ENCODE results near the gene USP7.
"Not testable (repeated sequence)": the region's sequence is repeated elsewhere in the genome, so short reads cannot be mapped to it uniquely, and the experiment has no call there.

Gene USP7

DNA sequence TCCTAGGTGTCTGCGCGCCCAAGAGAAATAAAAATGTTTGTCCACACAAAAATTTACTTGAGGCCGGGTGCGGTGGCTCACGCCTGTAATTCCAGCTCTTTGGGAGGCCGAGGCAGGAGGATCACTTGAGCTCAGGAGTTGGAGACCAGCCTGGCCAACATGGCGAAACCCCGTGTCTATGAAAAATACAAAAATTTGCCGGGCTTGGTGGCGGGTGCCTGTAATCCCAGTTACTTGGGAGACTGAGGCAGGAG lies 93.8 kb downstream of the USP7 start:
- H3K18ac ChIP-seq (ENCODE audit: low read length); H3K4ac ChIP-seq (ENCODE audit: low read length); H3K9me3 ChIP-seq (replicated peaks in 1 of 2; ENCODE audit: control insufficient read depth in 2 of 2, insufficient read depth in 1 of 2, low read depth in 1 of 2, low read length in 2 of 2); H3K79me1 ChIP-seq (ENCODE audit: low read depth, low read length); H3K14ac ChIP-seq (ENCODE audit: low read length); H3K27ac ChIP-seq (replicated peaks; ENCODE audit: low read length); H3K36me3 ChIP-seq (replicated peaks in 1 of 2; ENCODE audit: control insufficient read depth in 2 of 2, insufficient read depth in 2 of 2, low read length in 2 of 2); H4K91ac ChIP-seq (ENCODE audit: low read depth, low read length, poor library complexity); H2BK15ac ChIP-seq (ENCODE audit: low read length); H2AK5ac ChIP-seq (ENCODE audit: low read depth, low read length); H2BK120ac ChIP-seq (ENCODE audit: low read depth, low read length); H3K23ac ChIP-seq (ENCODE audit: low read depth, low read length, poor library complexity); H2BK5ac ChIP-seq (ENCODE audit: low read length); H3K27me3 ChIP-seq (ENCODE audit: control insufficient read depth in 3 of 3, insufficient read depth in 3 of 3, low read depth in 1 of 3, low read length in 3 of 3); H3K4me3 ChIP-seq (ENCODE audit: low read length in 2 of 2); H3K9ac ChIP-seq (ENCODE audit: low read depth, low read length, poor library complexity); H3K4me2 ChIP-seq (ENCODE audit: insufficient read depth, low read length, poor library complexity, severe bottlenecking); H4K8ac ChIP-seq (ENCODE audit: low read depth, low read length); H2BK12ac ChIP-seq (ENCODE audit: low read length); DNase-seq (ENCODE audit: low spot score): not testable (repeated sequence)
- peak overlapping the region; percentile 86 for H2AFZ ChIP-seq (ENCODE audit: low read length)
- H3K4me1 ChIP-seq (ENCODE audit: control insufficient read depth in 2 of 2, insufficient read depth in 1 of 2, low read depth in 1 of 2, low read length in 2 of 2) = peaks cover 11 to 19% of the 10 kb centered on the region in 2 donors
- WGBS, 2 donors (ENCODE audit: extremely low coverage in 2 of 2, insufficient read length in 2 of 2, insufficient replicate concordance in 1 of 2) = no CpG with 5 or more reads among the region's 10 CpGs

DNA sequence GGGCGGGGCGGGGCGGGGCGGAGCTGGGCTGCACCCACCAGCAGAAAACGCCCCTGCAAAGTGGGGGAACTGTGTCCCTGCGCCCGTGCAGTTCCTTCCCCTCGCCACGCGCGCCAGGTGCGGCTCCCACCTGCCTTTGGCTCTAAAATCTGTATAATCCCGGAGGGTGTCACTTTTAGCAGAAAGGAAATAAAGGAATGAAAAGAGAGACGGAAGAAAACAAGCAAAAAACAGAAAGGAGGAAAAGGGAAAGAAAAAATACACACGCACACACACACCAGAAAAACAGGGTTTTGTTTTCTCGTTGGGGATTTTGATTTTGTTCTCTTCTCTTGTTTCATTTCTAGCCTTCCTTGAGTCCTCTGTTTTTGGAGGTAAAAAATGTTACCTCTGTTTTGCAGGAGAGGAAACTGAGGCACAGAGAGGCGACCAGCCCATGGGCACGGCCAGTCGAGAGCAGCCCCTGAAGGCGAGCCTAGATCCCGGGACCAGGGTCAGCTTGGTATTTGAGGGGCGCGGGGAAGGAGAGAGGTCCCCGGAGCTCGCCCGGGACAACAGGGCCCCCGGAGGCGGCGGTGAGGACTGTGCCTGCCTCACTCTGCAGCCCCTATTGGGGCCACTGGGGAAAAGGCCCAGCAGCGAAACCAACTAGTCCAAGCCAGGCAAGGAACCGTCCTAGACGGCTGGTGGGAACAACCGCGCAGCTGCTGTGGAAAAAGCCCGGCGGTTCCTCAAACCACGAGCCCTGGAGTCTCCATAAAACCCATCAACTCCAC lies 94.3 kb downstream of the USP7 start:
- H2BK15ac ChIP-seq (ENCODE audit: low read length) = peak overlapping the region; percentile 77
- peak overlapping the region; percentile 68 for H3K4me2 ChIP-seq (ENCODE audit: insufficient read depth, low read length, poor library complexity, severe bottlenecking)
- no peak overlapping the region for H3K27ac ChIP-seq (replicated peaks; ENCODE audit: low read length)
- no peak overlapping the region for H2BK12ac ChIP-seq (ENCODE audit: low read length)
- no CpG with 5 or more reads among the region's 37 CpGs for WGBS, 2 donors (ENCODE audit: extremely low coverage in 2 of 2, insufficient read length in 2 of 2, insufficient replicate concordance in 1 of 2)
- no peak overlapping the region for H2AK5ac ChIP-seq (ENCODE audit: low read depth, low read length)
- peak overlapping the region; percentile 9 for H2BK5ac ChIP-seq (ENCODE audit: low read length)
- H3K4me1 ChIP-seq (ENCODE audit: control insufficient read depth in 2 of 2, insufficient read depth in 1 of 2, low read depth in 1 of 2, low read length in 2 of 2) = peaks cover 17 to 19% of the 10 kb centered on the region in 2 donors
- no peak overlapping the region for H3K4ac ChIP-seq (ENCODE audit: low read length)
- H3K27me3 ChIP-seq (ENCODE audit: control insufficient read depth in 3 of 3, insufficient read depth in 3 of 3, low read depth in 1 of 3, low read length in 3 of 3) = no peaks in the 10 kb centered on the region
- H3K9ac ChIP-seq (ENCODE audit: low read depth, low read length, poor library complexity) = no peak overlapping the region
- H3K18ac ChIP-seq (ENCODE audit: low read length) = peak overlapping the region; percentile 94
- no peak for DNase-seq (ENCODE audit: low spot score)
- H2AFZ ChIP-seq (ENCODE audit: low read length) = peak overlapping the region; percentile 86
- peaks cover 7% of the 10 kb centered on the region for H3K79me1 ChIP-seq (ENCODE audit: low read depth, low read length)
- H4K91ac ChIP-seq (ENCODE audit: low read depth, low read length, poor library complexity) = no peak overlapping the region
- H3K9me3 ChIP-seq (replicated peaks in 1 of 2; ENCODE audit: control insufficient read depth in 2 of 2, insufficient read depth in 1 of 2, low read depth in 1 of 2, low read length in 2 of 2) = no peaks in the 10 kb centered on the region
- peak overlapping the region; percentile 50 for H2BK120ac ChIP-seq (ENCODE audit: low read depth, low read length)
- H3K23ac ChIP-seq (ENCODE audit: low read depth, low read length, poor library complexity) = peak overlapping the region; percentile 92
- peak overlapping the region; percentile 33 to 42 for H3K4me3 ChIP-seq (ENCODE audit: low read length in 2 of 2)
- peaks cover 2 to 14% of the 10 kb centered on the region in 2 donors for H3K36me3 ChIP-seq (replicated peaks in 1 of 2; ENCODE audit: control insufficient read depth in 2 of 2, insufficient read depth in 2 of 2, low read length in 2 of 2)
- no peak overlapping the region for H3K14ac ChIP-seq (ENCODE audit: low read length)
- H4K8ac ChIP-seq (ENCODE audit: low read depth, low read length) = peak overlapping the region; percentile 57

GRCh38 chr16:8868416-8869211 lies 95.1 kb downstream of the USP7 start, which contains the start of gene CARHSP1:
Gene CARHSP1, minus strand, starts transcription at chr16:8869006. Its CDS starts 9,678 bp downstream, at chr16:8859328.
- peak within 1 kb of the TSS; percentile 50 for H2BK120ac ChIP-seq (ENCODE audit: low read depth, low read length)
- H2AFZ ChIP-seq (ENCODE audit: low read length) = peak within 1 kb of the TSS; percentile 93
- H3K4me2 ChIP-seq (ENCODE audit: insufficient read depth, low read length, poor library complexity, severe bottlenecking) = peak within 1 kb of the TSS; percentile 97
- peak within 1 kb of the TSS; percentile 1 for H3K14ac ChIP-seq (ENCODE audit: low read length)
- H3K79me1 ChIP-seq (ENCODE audit: low read depth, low read length) = peaks cover 11% of the 10 kb centered on the region
- peaks cover 5 to 22% of the 10 kb centered on the region in 2 donors for H3K36me3 ChIP-seq (replicated peaks in 1 of 2; ENCODE audit: control insufficient read depth in 2 of 2, insufficient read depth in 2 of 2, low read length in 2 of 2)
- H3K4ac ChIP-seq (ENCODE audit: low read length) = no peak within 1 kb of the TSS
- H3K4me1 ChIP-seq (ENCODE audit: control insufficient read depth in 2 of 2, insufficient read depth in 1 of 2, low read depth in 1 of 2, low read length in 2 of 2) = peaks cover 24% of the 10 kb centered on the region in 2 donors
- no peak within 1 kb of the TSS for H2BK12ac ChIP-seq (ENCODE audit: low read length)
- peak within 1 kb of the TSS; percentile 56 for H2AK5ac ChIP-seq (ENCODE audit: low read depth, low read length)
- peak within 1 kb of the TSS; percentile 89 for H3K27ac ChIP-seq (replicated peaks; ENCODE audit: low read length)
- H3K9ac ChIP-seq (ENCODE audit: low read depth, low read length, poor library complexity) = peak within 1 kb of the TSS; percentile 87
- peaks cover 0 to 2% of the 10 kb centered on the region in 2 donors for H3K9me3 ChIP-seq (replicated peaks in 1 of 2; ENCODE audit: control insufficient read depth in 2 of 2, insufficient read depth in 1 of 2, low read depth in 1 of 2, low read length in 2 of 2)
- H3K27me3 ChIP-seq (ENCODE audit: control insufficient read depth in 3 of 3, insufficient read depth in 3 of 3, low read depth in 1 of 3, low read length in 3 of 3) = no peaks in the 10 kb centered on the region
- H3K18ac ChIP-seq (ENCODE audit: low read length) = peak within 1 kb of the TSS; percentile 95
- H4K91ac ChIP-seq (ENCODE audit: low read depth, low read length, poor library complexity) = no peak within 1 kb of the TSS
- peak within 1 kb of the TSS; percentile 77 for H2BK15ac ChIP-seq (ENCODE audit: low read length)
- H3K23ac ChIP-seq (ENCODE audit: low read depth, low read length, poor library complexity) = peak within 1 kb of the TSS; percentile 92
- WGBS, 2 donors (ENCODE audit: extremely low coverage in 2 of 2, insufficient read length in 2 of 2, insufficient replicate concordance in 1 of 2) = no CpG with 5 or more reads among the region's 83 CpGs
- DNase-seq (ENCODE audit: low spot score) = peak; percentile 94
- H3K4me3 ChIP-seq (ENCODE audit: low read length in 2 of 2) = peak within 1 kb of the TSS; percentile 96
- peak within 1 kb of the TSS; percentile 57 for H4K8ac ChIP-seq (ENCODE audit: low read depth, low read length)
- H2BK5ac ChIP-seq (ENCODE audit: low read length) = peak within 1 kb of the TSS; percentile 27

DNA sequence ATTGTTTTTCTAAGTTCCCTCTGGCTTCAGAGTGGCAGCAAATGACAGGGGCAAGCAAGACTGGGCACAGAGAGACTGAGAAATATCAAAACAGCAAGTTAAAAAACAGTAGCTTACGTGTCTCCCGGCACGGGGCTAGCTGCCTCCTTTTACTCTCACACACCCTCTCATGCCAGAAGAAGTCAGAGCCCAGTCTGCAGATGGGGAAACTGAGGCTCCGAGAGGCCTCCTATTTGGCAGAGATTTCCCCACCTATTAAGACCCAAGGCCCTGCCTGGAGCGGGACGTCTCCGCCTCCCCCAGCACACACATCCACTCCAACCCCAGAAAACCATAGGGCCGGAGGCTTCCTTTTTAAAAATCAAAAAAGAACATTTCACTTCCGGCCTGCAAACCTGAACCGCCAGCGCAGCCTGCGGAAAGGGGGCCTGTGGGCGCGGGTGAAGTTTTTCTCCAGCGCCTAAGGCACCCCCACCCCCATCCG lies 95.7 kb downstream of the USP7 start:
- no peak overlapping the region for H4K91ac ChIP-seq (ENCODE audit: low read depth, low read length, poor library complexity)
- peak overlapping the region; percentile 97 for H3K4me2 ChIP-seq (ENCODE audit: insufficient read depth, low read length, poor library complexity, severe bottlenecking)
- no peak overlapping the region for H2BK120ac ChIP-seq (ENCODE audit: low read depth, low read length)
- peak overlapping the region; percentile 96 for H3K4me3 ChIP-seq (ENCODE audit: low read length in 2 of 2)
- peak overlapping the region; percentile 56 for H2AK5ac ChIP-seq (ENCODE audit: low read depth, low read length)
- H3K79me1 ChIP-seq (ENCODE audit: low read depth, low read length) = peaks cover 11% of the 10 kb centered on the region
- H2BK5ac ChIP-seq (ENCODE audit: low read length) = peak overlapping the region; percentile 27
- peaks cover 24 to 28% of the 10 kb centered on the region in 2 donors for H3K4me1 ChIP-seq (ENCODE audit: control insufficient read depth in 2 of 2, insufficient read depth in 1 of 2, low read depth in 1 of 2, low read length in 2 of 2)
- no peak for DNase-seq (ENCODE audit: low spot score)
- peak overlapping the region; percentile 1 for H3K14ac ChIP-seq (ENCODE audit: low read length)
- no CpG with 5 or more reads among the region's 16 CpGs for WGBS, 2 donors (ENCODE audit: extremely low coverage in 2 of 2, insufficient read length in 2 of 2, insufficient replicate concordance in 1 of 2)
- H3K23ac ChIP-seq (ENCODE audit: low read depth, low read length, poor library complexity) = peak overlapping the region; percentile 53
- no peak overlapping the region for H4K8ac ChIP-seq (ENCODE audit: low read depth, low read length)
- peak overlapping the region; percentile 89 for H3K27ac ChIP-seq (replicated peaks; ENCODE audit: low read length)
- no peak overlapping the region for H2BK15ac ChIP-seq (ENCODE audit: low read length)
- peak overlapping the region; percentile 87 for H3K9ac ChIP-seq (ENCODE audit: low read depth, low read length, poor library complexity)
- peak overlapping the region; percentile 93 for H2AFZ ChIP-seq (ENCODE audit: low read length)
- H3K4ac ChIP-seq (ENCODE audit: low read length) = no peak overlapping the region
- H2BK12ac ChIP-seq (ENCODE audit: low read length) = no peak overlapping the region
- H3K36me3 ChIP-seq (replicated peaks in 1 of 2; ENCODE audit: control insufficient read depth in 2 of 2, insufficient read depth in 2 of 2, low read length in 2 of 2) = peaks cover 5 to 27% of the 10 kb centered on the region in 2 donors
- peaks cover 0 to 2% of the 10 kb centered on the region in 2 donors for H3K9me3 ChIP-seq (replicated peaks in 1 of 2; ENCODE audit: control insufficient read depth in 2 of 2, insufficient read depth in 1 of 2, low read depth in 1 of 2, low read length in 2 of 2)
- no peaks in the 10 kb centered on the region for H3K27me3 ChIP-seq (ENCODE audit: control insufficient read depth in 3 of 3, insufficient read depth in 3 of 3, low read depth in 1 of 3, low read length in 3 of 3)
- peak overlapping the region; percentile 95 for H3K18ac ChIP-seq (ENCODE audit: low read length)
